Neural cell (in vitro differentiated cells): ENCODE measurements around the gene TMC3. TPM values are rescaled to one million over a fixed set of nuclear protein-coding genes. Genes with fewer than 3 reads are reported as not detected.

Experiments used
- H2AFZ ChIP-seq: fragments of 200-600, 300-800 bp; sonication (generic), shearing (Covaris generic); 2 replicates; pipeline ENCODE4 v1.6.0; 2014; ENCODE audit warnings: low read depth, mild to moderate bottlenecking, antibody characterized with exemption, low read length, moderate library complexity
- H3F3A ChIP-seq: fragments of 200-600 bp; shearing (Covaris generic); 2 replicates; pipeline ENCODE4 v1.6.1; 2016; ENCODE audit warnings: mild to moderate bottlenecking, moderate library complexity, mixed read lengths, antibody characterized with exemption, low read length; ENCODE audit not compliant: insufficient read depth, poor library complexity, severe bottlenecking
- H3K27ac ChIP-seq: fragments of 200-600, 300-800 bp; sonication (generic), shearing (Covaris generic); 2 replicates; pipeline ENCODE4 v1.5.1; 2014; ENCODE audit warnings: mild to moderate bottlenecking, low read length, moderate library complexity
- H3K27me3 ChIP-seq: fragments of 300-800, 200-600 bp; sonication (generic), shearing (Covaris generic); 2 replicates; pipeline ENCODE4 v1.6.0; 2014; ENCODE audit warnings: mild to moderate bottlenecking, low read depth, low read length, moderate library complexity; ENCODE audit not compliant: insufficient read depth
- H3K36me3 ChIP-seq: fragments of 300-800, 200-600 bp; sonication (generic), shearing (Covaris generic); 2 replicates; pipeline ENCODE4 v1.5.1; 2014; ENCODE audit warnings: mild to moderate bottlenecking, antibody characterized with exemption, low read length, moderate library complexity; ENCODE audit not compliant: insufficient read depth
- H3K4me2 ChIP-seq: fragments of 300-800, 200-600 bp; sonication (generic), shearing (Covaris generic); 2 replicates; pipeline ENCODE4 v1.6.0; 2014; ENCODE audit warnings: mild to moderate bottlenecking, low read length
- H3K4me3 ChIP-seq: fragments of 300-800, 200-600 bp; sonication (generic), shearing (Covaris generic); 2 replicates; pipeline ENCODE4 v1.5.1; 2014; ENCODE audit warnings: mild to moderate bottlenecking, low read length, moderate library complexity
- H3K79me2 ChIP-seq: fragments of 200-600 bp; shearing (Covaris generic); replicated peaks from 2 replicates; pipeline ENCODE4 v1.6.0; 2014; ENCODE audit warnings: mild to moderate bottlenecking, low read length, moderate library complexity; ENCODE audit not compliant: insufficient read depth
- H3K9ac ChIP-seq: fragments of 300-800, 200-600 bp; sonication (generic), shearing (Covaris generic); 2 replicates; pipeline ENCODE4 v1.6.1; 2016; ENCODE audit warnings: mild to moderate bottlenecking, low read length, mixed read lengths
- H3K9me2 ChIP-seq: fragments of 200-600 bp; shearing (Covaris generic); 2 replicates; pipeline ENCODE4 v1.6.1; 2016; ENCODE audit warnings: mild to moderate bottlenecking, low read length, mixed read lengths; ENCODE audit not compliant: insufficient read depth
- H3K9me3 ChIP-seq: fragments of 200-600, 300-800 bp; sonication (generic), shearing (Covaris generic); 2 replicates; pipeline ENCODE4 v1.6.1; 2016; ENCODE audit warnings: mild to moderate bottlenecking, mixed run types, low read length, moderate library complexity, mixed read lengths
- H4K20me1 ChIP-seq: fragments of 200-600 bp; shearing (Covaris generic); 2 replicates; pipeline ENCODE4 v1.6.1; 2016; ENCODE audit warnings: mild to moderate bottlenecking, mixed run types; ENCODE audit not compliant: insufficient read depth
- EP300 ChIP-seq: fragments of 450-650 bp; conservative IDR thresholded peaks from 2 replicates; pipeline ENCODE4 v1.6.1; 2014; ENCODE audit warnings: antibody characterized with exemption, mild to moderate bottlenecking, moderate library complexity; ENCODE audit not compliant: poor library complexity, severe bottlenecking
- EZH2 ChIP-seq: fragments of 200-600, 300-800 bp; shearing (Covaris generic), sonication (generic); IDR thresholded peaks from 2 replicates; pipeline ENCODE4 v1.6.1; 2014; ENCODE audit warnings: antibody characterized with exemption, low read length, borderline replicate concordance, mild to moderate bottlenecking; ENCODE audit not compliant: insufficient read depth, poor library complexity, severe bottlenecking
- MXI1 ChIP-seq: fragments of 450-650 bp; conservative IDR thresholded peaks from 2 replicates; pipeline ENCODE4 v1.6.1; 2014; ENCODE audit warnings: antibody characterized with exemption, mild to moderate bottlenecking; ENCODE audit not compliant: poor library complexity, severe bottlenecking
- POLR2AphosphoS5 ChIP-seq: IDR thresholded peaks from 2 replicates; pipeline ENCODE4 v1.6.1; 2012
- RAD21 ChIP-seq: fragments of 450-650 bp; conservative IDR thresholded peaks from 2 replicates; pipeline ENCODE4 v1.6.1; 2014; ENCODE audit warnings: antibody characterized with exemption, mild to moderate bottlenecking, moderate library complexity
- SMC3 ChIP-seq: fragments of 450-650 bp; conservative IDR thresholded peaks from 2 replicates; pipeline ENCODE4 v1.6.1; 2014; ENCODE audit warnings: antibody characterized with exemption, mild to moderate bottlenecking, moderate library complexity; ENCODE audit not compliant: poor library complexity
- TAF1 ChIP-seq: IDR thresholded peaks from 2 replicates; pipeline ENCODE4 v1.6.1; 2012; ENCODE audit warnings: low read depth
- polyA plus RNA-seq: library from polyadenylated mRNA; depleted of rRNA; stranded (reverse); fragments of >200 nt; gene quantifications from 2 replicates; pipeline ENCODE4 v1.2.3, GENCODE V29; 2014
- TF ChIP-seq, protein P1 (sequence below): IDR thresholded peaks from 2 replicates; pipeline ENCODE4 v1.6.1; 2012; ENCODE audit warnings: borderline replicate concordance
- TF ChIP-seq, protein P2 (sequence below): fragments of 450-650 bp; IDR thresholded peaks from 2 replicates; pipeline ENCODE4 v1.5.1; 2014; ENCODE audit warnings: antibody characterized with exemption, mild to moderate bottlenecking, moderate library complexity; ENCODE audit not compliant: poor library complexity, severe bottlenecking

Gene TMC3
- polyA plus RNA-seq, 1 donor from 2014 or later: not detected

DNA sequence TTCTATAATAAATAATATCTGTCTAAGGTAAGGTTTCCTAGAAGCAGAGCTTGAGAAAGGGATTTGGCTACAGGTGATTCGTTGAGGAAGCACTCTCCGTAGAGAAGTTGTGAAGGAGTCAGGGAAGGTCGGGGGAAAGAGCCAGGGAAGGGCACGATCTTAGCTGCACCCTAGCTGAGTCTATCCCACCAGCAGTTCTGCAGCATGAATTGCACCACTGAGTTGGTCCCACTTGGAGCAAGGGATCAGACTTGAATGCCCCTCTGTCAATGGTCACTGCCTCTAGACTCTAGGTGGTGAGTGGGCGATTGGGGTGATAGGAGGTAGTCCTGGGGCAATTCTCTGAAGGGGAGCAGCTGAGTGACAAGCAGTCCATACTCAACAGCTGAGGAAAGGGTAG, 13.5 kb downstream of the TMC3 start:
- Histone ChIP-seq H3K79me2 (no peaks in the 10 kb centered on the region), H3K27ac (no peak overlapping the region), H3F3A (no peaks in the 10 kb centered on the region), H3K9me2 (no peaks in the 10 kb centered on the region), H3K27me3 (no peaks in the 10 kb centered on the region), H3K36me3 (no peaks in the 10 kb centered on the region), H3K9me3 (no peaks in the 10 kb centered on the region), H3K4me2 (no peak overlapping the region), H3K4me3 (no peak overlapping the region), H2AFZ (no peak overlapping the region), H4K20me1 (no peaks in the 10 kb centered on the region), H3K9ac (no peak overlapping the region)
- TF ChIP-seq, protein P1, sequence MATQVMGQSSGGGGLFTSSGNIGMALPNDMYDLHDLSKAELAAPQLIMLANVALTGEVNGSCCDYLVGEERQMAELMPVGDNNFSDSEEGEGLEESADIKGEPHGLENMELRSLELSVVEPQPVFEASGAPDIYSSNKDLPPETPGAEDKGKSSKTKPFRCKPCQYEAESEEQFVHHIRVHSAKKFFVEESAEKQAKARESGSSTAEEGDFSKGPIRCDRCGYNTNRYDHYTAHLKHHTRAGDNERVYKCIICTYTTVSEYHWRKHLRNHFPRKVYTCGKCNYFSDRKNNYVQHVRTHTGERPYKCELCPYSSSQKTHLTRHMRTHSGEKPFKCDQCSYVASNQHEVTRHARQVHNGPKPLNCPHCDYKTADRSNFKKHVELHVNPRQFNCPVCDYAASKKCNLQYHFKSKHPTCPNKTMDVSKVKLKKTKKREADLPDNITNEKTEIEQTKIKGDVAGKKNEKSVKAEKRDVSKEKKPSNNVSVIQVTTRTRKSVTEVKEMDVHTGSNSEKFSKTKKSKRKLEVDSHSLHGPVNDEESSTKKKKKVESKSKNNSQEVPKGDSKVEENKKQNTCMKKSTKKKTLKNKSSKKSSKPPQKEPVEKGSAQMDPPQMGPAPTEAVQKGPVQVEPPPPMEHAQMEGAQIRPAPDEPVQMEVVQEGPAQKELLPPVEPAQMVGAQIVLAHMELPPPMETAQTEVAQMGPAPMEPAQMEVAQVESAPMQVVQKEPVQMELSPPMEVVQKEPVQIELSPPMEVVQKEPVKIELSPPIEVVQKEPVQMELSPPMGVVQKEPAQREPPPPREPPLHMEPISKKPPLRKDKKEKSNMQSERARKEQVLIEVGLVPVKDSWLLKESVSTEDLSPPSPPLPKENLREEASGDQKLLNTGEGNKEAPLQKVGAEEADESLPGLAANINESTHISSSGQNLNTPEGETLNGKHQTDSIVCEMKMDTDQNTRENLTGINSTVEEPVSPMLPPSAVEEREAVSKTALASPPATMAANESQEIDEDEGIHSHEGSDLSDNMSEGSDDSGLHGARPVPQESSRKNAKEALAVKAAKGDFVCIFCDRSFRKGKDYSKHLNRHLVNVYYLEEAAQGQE: no peak
- no peak for TF ChIP-seq SMC3
- TF ChIP-seq MXI1: no peak
- TF ChIP-seq EZH2: no peak
- no peak for TF ChIP-seq EP300
- TF ChIP-seq, protein P2, sequence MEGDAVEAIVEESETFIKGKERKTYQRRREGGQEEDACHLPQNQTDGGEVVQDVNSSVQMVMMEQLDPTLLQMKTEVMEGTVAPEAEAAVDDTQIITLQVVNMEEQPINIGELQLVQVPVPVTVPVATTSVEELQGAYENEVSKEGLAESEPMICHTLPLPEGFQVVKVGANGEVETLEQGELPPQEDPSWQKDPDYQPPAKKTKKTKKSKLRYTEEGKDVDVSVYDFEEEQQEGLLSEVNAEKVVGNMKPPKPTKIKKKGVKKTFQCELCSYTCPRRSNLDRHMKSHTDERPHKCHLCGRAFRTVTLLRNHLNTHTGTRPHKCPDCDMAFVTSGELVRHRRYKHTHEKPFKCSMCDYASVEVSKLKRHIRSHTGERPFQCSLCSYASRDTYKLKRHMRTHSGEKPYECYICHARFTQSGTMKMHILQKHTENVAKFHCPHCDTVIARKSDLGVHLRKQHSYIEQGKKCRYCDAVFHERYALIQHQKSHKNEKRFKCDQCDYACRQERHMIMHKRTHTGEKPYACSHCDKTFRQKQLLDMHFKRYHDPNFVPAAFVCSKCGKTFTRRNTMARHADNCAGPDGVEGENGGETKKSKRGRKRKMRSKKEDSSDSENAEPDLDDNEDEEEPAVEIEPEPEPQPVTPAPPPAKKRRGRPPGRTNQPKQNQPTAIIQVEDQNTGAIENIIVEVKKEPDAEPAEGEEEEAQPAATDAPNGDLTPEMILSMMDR: no peak
- no peak for TF ChIP-seq TAF1
- TF ChIP-seq RAD21: no peak
- no peak for TF ChIP-seq POLR2AphosphoS5

DNA sequence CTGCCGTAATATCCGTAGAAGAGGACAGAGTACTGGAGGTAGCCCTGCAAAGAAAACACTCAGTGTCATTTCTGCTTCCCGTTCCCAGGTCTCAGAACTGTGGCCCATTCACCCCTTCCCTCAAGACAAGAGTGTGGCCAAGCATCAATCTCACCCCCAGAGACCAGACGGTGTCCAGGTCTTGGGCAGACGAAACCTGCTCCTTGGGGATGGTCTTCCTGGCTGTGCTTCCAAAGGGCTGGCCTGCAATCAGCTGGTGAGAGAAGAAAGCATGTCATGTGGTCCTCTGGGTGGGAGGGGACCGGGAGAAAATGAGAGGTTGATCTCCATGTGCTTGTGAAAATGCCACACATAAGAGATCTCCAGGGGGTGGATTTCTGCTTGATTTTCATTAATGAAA, 15.8 kb downstream of the TMC3 start:
- TF ChIP-seq POLR2AphosphoS5: no peak
- TF ChIP-seq TAF1: no peak
- no peak for TF ChIP-seq SMC3
- TF ChIP-seq, protein P2: no peak
- TF ChIP-seq EP300: no peak
- TF ChIP-seq RAD21: no peak
- TF ChIP-seq EZH2: no peak
- TF ChIP-seq, protein P1: no peak
- no peak for TF ChIP-seq MXI1
- no peaks in the 10 kb centered on the region for H3K36me3 ChIP-seq

More for the DNA sequence above, 15.8 kb downstream of the TMC3 start:
- Histone ChIP-seq H3K27me3 (no peaks in the 10 kb centered on the region), H3K9ac (no peak overlapping the region), H3K9me2 (no peaks in the 10 kb centered on the region), H3F3A (no peaks in the 10 kb centered on the region), H4K20me1 (no peaks in the 10 kb centered on the region), H2AFZ (no peak overlapping the region), H3K4me3 (no peak overlapping the region), H3K9me3 (no peaks in the 10 kb centered on the region), H3K4me2 (no peak overlapping the region), H3K27ac (no peak overlapping the region), H3K79me2 (no peaks in the 10 kb centered on the region)
